Measurements from ENCODE around the gene DUSP19.

Gene DUSP19

GRCh38 chr2:183060571-183061231, 17.8 kb upstream of the DUSP19 start:
- H3F3A ChIP-seq (ENCODE audit: control insufficient read depth, insufficient read depth): no peaks in the 10 kb centered on the region
- H4K20me1 ChIP-seq (ENCODE audit: control insufficient read depth, insufficient read depth, low read depth, low read length): no peaks in the 10 kb centered on the region
- H3K4me3 ChIP-seq (ENCODE audit: low read length): no peak overlapping the region
- H3K27me3 ChIP-seq (ENCODE audit: control insufficient read depth, low read length): no peaks in the 10 kb centered on the region
- no peaks in the 10 kb centered on the region for H3K9me2 ChIP-seq (replicated peaks; ENCODE audit: control insufficient read depth, low read length)
- peaks cover 19% of the 10 kb centered on the region for H3K4me1 ChIP-seq (ENCODE audit: control insufficient read depth, low read length)
- no peak overlapping the region for H3K27ac ChIP-seq (ENCODE audit: low read depth, low read length)
- H3K9me3 ChIP-seq (ENCODE audit: control insufficient read depth, insufficient read depth, low read length): no peaks in the 10 kb centered on the region
- no peaks in the 10 kb centered on the region for H3K79me2 ChIP-seq (ENCODE audit: control insufficient read depth, low read length)
- H3K4me2 ChIP-seq (ENCODE audit: low read length): no peak overlapping the region
- TF ChIP-seq, protein P1, sequence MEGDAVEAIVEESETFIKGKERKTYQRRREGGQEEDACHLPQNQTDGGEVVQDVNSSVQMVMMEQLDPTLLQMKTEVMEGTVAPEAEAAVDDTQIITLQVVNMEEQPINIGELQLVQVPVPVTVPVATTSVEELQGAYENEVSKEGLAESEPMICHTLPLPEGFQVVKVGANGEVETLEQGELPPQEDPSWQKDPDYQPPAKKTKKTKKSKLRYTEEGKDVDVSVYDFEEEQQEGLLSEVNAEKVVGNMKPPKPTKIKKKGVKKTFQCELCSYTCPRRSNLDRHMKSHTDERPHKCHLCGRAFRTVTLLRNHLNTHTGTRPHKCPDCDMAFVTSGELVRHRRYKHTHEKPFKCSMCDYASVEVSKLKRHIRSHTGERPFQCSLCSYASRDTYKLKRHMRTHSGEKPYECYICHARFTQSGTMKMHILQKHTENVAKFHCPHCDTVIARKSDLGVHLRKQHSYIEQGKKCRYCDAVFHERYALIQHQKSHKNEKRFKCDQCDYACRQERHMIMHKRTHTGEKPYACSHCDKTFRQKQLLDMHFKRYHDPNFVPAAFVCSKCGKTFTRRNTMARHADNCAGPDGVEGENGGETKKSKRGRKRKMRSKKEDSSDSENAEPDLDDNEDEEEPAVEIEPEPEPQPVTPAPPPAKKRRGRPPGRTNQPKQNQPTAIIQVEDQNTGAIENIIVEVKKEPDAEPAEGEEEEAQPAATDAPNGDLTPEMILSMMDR (IDR thresholded peaks at IDR 0.05; ENCODE audit: low read depth, low read length, poor library complexity, severe bottlenecking): no peak
- no peak for TF ChIP-seq EZH2phosphoT487 (IDR thresholded peaks at IDR 0.05; ENCODE audit: borderline replicate concordance, low read length)
- H3K36me3 ChIP-seq (ENCODE audit: control insufficient read depth, low read length): no peaks in the 10 kb centered on the region

- Histone ChIP-seq H3K79me2 (ENCODE audit: control insufficient read depth, low read length) (no peaks in the 10 kb centered on the region), H3K27ac (ENCODE audit: low read depth, low read length) (0 out of 2 replicates have a peak overlapping the region, but pooled peaks have one; percentile 6), H3K9me3 (ENCODE audit: control insufficient read depth, insufficient read depth, low read length) (no peaks in the 10 kb centered on the region), H3K9me2 (replicated peaks; ENCODE audit: control insufficient read depth, low read length) (no peaks in the 10 kb centered on the region), H3K36me3 (ENCODE audit: control insufficient read depth, low read length) (no peaks in the 10 kb centered on the region), H3K4me1 (ENCODE audit: control insufficient read depth, low read length) (peaks cover 19% of the 10 kb centered on the region), H3K4me3 (ENCODE audit: low read length) (peak overlapping the region; percentile 42), H3K27me3 (ENCODE audit: control insufficient read depth, low read length) (no peaks in the 10 kb centered on the region), H4K20me1 (ENCODE audit: control insufficient read depth, insufficient read depth, low read depth, low read length) (no peaks in the 10 kb centered on the region), H3F3A (ENCODE audit: control insufficient read depth, insufficient read depth) (no peaks in the 10 kb centered on the region), H3K4me2 (ENCODE audit: low read length) (peak overlapping the region; percentile 62)
- TF ChIP-seq, protein P1 (IDR thresholded peaks at IDR 0.05; ENCODE audit: low read depth, low read length, poor library complexity, severe bottlenecking): no peak
- no peak for TF ChIP-seq EZH2phosphoT487 (IDR thresholded peaks at IDR 0.05; ENCODE audit: borderline replicate concordance, low read length)
Measured at GRCh38 chr2:183063083-183063482, 15.5 kb upstream of the DUSP19 start.

- no peaks in the 10 kb centered on the region for H3K9me2 ChIP-seq (replicated peaks; ENCODE audit: control insufficient read depth, low read length)
- H3K9me3 ChIP-seq (ENCODE audit: control insufficient read depth, insufficient read depth, low read length): peaks cover 15% of the 10 kb centered on the region
- no peaks in the 10 kb centered on the region for H4K20me1 ChIP-seq (ENCODE audit: control insufficient read depth, insufficient read depth, low read depth, low read length)
- TF ChIP-seq, protein P1 (IDR thresholded peaks at IDR 0.05; ENCODE audit: low read depth, low read length, poor library complexity, severe bottlenecking): no peak
- no peak for TF ChIP-seq EZH2phosphoT487 (IDR thresholded peaks at IDR 0.05; ENCODE audit: borderline replicate concordance, low read length)
- H3K4me1 ChIP-seq (ENCODE audit: control insufficient read depth, low read length): peaks cover 5% of the 10 kb centered on the region
- no peak overlapping the region for H3K4me3 ChIP-seq (ENCODE audit: low read length)
- no peaks in the 10 kb centered on the region for H3K79me2 ChIP-seq (ENCODE audit: control insufficient read depth, low read length)
- H3K27ac ChIP-seq (ENCODE audit: low read depth, low read length): no peak overlapping the region
- no peak overlapping the region for H3K4me2 ChIP-seq (ENCODE audit: low read length)
- H3K36me3 ChIP-seq (ENCODE audit: control insufficient read depth, low read length): no peaks in the 10 kb centered on the region
- H3F3A ChIP-seq (ENCODE audit: control insufficient read depth, insufficient read depth): no peaks in the 10 kb centered on the region
- no peaks in the 10 kb centered on the region for H3K27me3 ChIP-seq (ENCODE audit: control insufficient read depth, low read length)
Measured at GRCh38 chr2:183068561-183068960, 10.0 kb upstream of the DUSP19 start.

Measured in DOHH2 (cell line).